ENCODE results near the gene SYCP2L. TPM values are rescaled to one million over a fixed set of nuclear protein-coding genes. Genes with fewer than 3 reads are reported as not detected.

Gene SYCP2L
- total and polyA plus RNA-seq, 9 of the 15 experiments (the other 6 are each of a cell fraction or from before 2014, with no cell fraction given), result 12.4 to 46.9 (median 22.0) TPM

DNA sequence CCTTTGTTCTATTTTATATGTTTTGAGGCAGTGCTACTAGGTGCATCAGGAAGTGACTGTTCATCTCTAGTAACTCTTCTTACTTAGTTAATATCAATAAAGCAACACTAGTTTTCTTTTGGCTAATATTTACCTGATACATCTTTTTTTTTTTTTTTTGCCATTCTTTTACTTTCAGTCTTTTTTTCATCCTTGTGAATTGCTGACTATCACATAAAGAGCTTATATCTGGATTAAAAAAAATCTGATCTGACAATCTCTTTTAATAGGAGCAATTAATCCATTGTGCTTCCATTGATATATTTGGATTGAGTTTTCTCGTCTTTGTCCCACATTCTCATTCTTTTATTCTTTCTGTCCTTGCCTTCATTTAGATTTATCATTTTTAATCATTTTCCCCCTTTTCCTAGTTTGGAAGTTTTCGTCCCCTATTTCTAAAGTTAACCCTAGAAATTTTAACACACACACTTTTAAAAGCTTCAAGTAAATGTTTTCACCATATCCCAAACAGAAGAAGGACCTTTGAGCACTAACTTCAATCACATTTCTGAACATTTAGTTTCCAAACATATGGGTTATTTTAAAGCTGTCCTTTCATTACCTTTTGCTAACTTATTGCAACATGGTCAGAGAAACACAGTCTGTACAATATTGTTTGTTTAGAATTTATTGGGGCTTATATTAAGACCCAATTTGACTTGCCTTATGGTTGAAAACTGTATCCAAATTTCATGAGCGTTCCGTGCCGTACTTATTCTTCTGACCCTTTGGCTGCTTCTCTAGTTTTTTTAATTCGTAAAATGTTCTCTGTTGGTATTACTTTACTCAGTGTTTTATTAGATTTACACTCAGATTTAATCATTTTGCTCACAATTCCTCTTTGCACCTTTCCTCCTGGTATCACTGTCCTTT, 63.0 kb downstream of the SYCP2L start:
- ChIA-PET CTCF (ENCODE audit: low intra/inter-chr PET ratio) (no interaction called here), POLR2A (interaction anchor here (1.2 kb wide), 1 partner anchor 52 kb away, joined by 4 read pairs; no protein-coding TSS in a partner anchor)
- FAIRE-seq (no peak), DNase-seq (ENCODE audit: extremely low read depth in 1 of 4, low spot score in 3 of 4) (no peak), ATAC-seq (no peak)
- H3K9me3 ChIP-seq (replicated peaks; ENCODE audit: control insufficient read depth, insufficient read depth, low read depth, low read length), result no peaks in the 10 kb centered on the region
- no peaks in the 10 kb centered on the region for H3K79me2 ChIP-seq (ENCODE audit: control insufficient read depth, insufficient read depth, low read length)
- no peak overlapping the region for H2AFZ ChIP-seq (ENCODE audit: low read depth, low read length)
- H3K27ac ChIP-seq (ENCODE audit: extremely low read depth, low read depth, low read length), result no peak overlapping the region
- peaks cover 7% of the 10 kb centered on the region; the same call in 2 of the 3 replicates for H3K36me3 ChIP-seq (ENCODE audit: control insufficient read depth, insufficient read depth, low read length)
- H3K4me3 ChIP-seq, result no peak overlapping the region
- intact Hi-C loops (cut with micrococcal nuclease) (loop anchor here (2.0 to 10.0 kb wide), 3 partner anchors 195 to 625 kb away; no protein-coding TSS in a partner anchor), in situ Hi-C loops (cut with MboI) (loop anchor here (25.0 kb wide), 1 partner anchor 537 kb away; no protein-coding TSS in a partner anchor)
- no peaks in the 10 kb centered on the region for H3K9me1 ChIP-seq (ENCODE audit: control insufficient read depth, insufficient read depth, low read length)
- 78% methylated on average over 6 of the region's 6 CpGs for WGBS (ENCODE audit: insufficient coverage, low coverage, missing lambda C conversion rate)
- TF ChIP-seq C11orf30 (IDR thresholded peaks at IDR 0.05; ENCODE audit: low read depth) (peak; percentile 45; the same call in 1 of the 2 replicates), ZNF316 (IDR thresholded peaks at IDR 0.05) (peak; percentile 85), ZFP30 (CRISPR knock-in tag; IDR thresholded peaks at IDR 0.05; ENCODE audit: borderline replicate concordance) (no peak)
- BruUV-seq (replicated peaks), result no TSS peak
- no peak overlapping the region for H3K4me2 ChIP-seq (ENCODE audit: insufficient read depth, low read length)
- no peaks in the 10 kb centered on the region for H4K20me1 ChIP-seq (replicated peaks; ENCODE audit: control insufficient read depth, insufficient read depth, low read length)
- H3K9ac ChIP-seq (ENCODE audit: insufficient read depth in 1 of 2, low read depth in 2 of 2, low read length in 2 of 2), result no peak overlapping the region
- H3K4me1 ChIP-seq (replicated peaks in 1 of 2; ENCODE audit: control insufficient read depth in 2 of 2, insufficient read depth in 2 of 2, low read length in 2 of 2), result no peaks in the 10 kb centered on the region
- H3K27me3 ChIP-seq (ENCODE audit: control insufficient read depth in 2 of 2, insufficient read depth in 2 of 2, low read length in 2 of 2), result no peaks in the 10 kb centered on the region
